Keratinocyte (primary cell): ENCODE results near the gene SHISA9.

Source experiments
- CTCF ChIP-seq, 3 experiments: IDR thresholded peaks in 1 of 3; conservative IDR thresholded peaks in 1 of 3; optimal IDR thresholded peaks in 1 of 3; 2 replicates in 2 of 3; 3 replicates in 1 of 3; pipeline versions ENCODE3 to v1.5.1; 2011; ENCODE audit warnings: low read length in 3 of 3, mild to moderate bottlenecking in 3 of 3, moderate library complexity in 2 of 3, control low read depth in 1 of 3, inconsistent platforms in 1 of 3; ENCODE audit not compliant: insufficient read depth in 2 of 3; ENCODE audit errors: extremely low read depth in 1 of 3
- EZH2 ChIP-seq: IDR thresholded peaks from one replicate; pipeline ENCODE4 v1.6.1; 2012; ENCODE audit warnings: inconsistent platforms, mild to moderate bottlenecking, low read length, moderate library complexity

- no peak for TF ChIP-seq CTCF (optimal IDR thresholded peaks at IDR 0.05 in 1 of 3, IDR thresholded peaks at IDR 0.05 in 1 of 3, conservative IDR thresholded peaks at IDR 0.05 in 1 of 3; ENCODE audit: extremely low read depth in 1 of 3, insufficient read depth in 2 of 3, low read length in 3 of 3)
- TF ChIP-seq EZH2, result no peak
Measured at GRCh38 chr16:12930881-12931280, 29.5 kb downstream of the SHISA9 start.
